GM19372 (cell line): Measurements from ENCODE around the gene TIMM50.
"Not testable (repeated sequence)": the region's sequence is repeated elsewhere in the genome, so short reads cannot be mapped to it uniquely, and the experiment has no call there.

ENCODE experiments used
- ATAC-seq: cut with Tn5 transposase; IDR thresholded peaks from one replicate; pipeline ENCODE4 v1.9.1; 2021; ENCODE audit warnings: mild to moderate bottlenecking, low read depth, moderate library complexity; ENCODE audit not compliant: unreplicated experiment

Gene TIMM50

GRCh38 chr19:39480337-39481228, at the start of gene TIMM50:
Gene TIMM50, plus strand, starts transcription at chr19:39480838. Its CDS starts 16 bp downstream, at chr19:39480854.
- ATAC-seq: peak; percentile 93

GRCh38 chr19:39432677-39433025, 48.0 kb upstream of the TIMM50 start:
- no peak for ATAC-seq

- ATAC-seq: no peak
These were observed 47.1 kb upstream of the TIMM50 start for GRCh38 chr19:39433480-39434079.

- no peak for ATAC-seq
These were observed 46.2 kb upstream of the TIMM50 start for GRCh38 chr19:39434123-39435076.

GRCh38 chr19:39435499-39436349, 44.9 kb upstream of the TIMM50 start, which contains the start of gene RPS16:
Gene RPS16, minus strand, starts transcription at chr19:39435949. Its CDS starts 54 bp downstream, at chr19:39435895.
- ATAC-seq: peak; percentile 84

GRCh38 chr19:39436350-39436716, 44.3 kb upstream of the TIMM50 start:
- no peak for ATAC-seq

- no peak for ATAC-seq
These were observed 42.2 kb upstream of the TIMM50 start for GRCh38 chr19:39438270-39438934.

- ATAC-seq: no peak
These were observed 35.9 kb upstream of the TIMM50 start for GRCh38 chr19:39444598-39445195.

- peak; percentile 87 for ATAC-seq
These were observed 35.2 kb upstream of the TIMM50 start, which contains the start of gene SUPT5H for GRCh38 chr19:39445196-39446111. Gene SUPT5H, plus strand, starts transcription at chr19:39445582. Its CDS starts 309 bp downstream, at chr19:39445891.

GRCh38 chr19:39446365-39447084, 34.1 kb upstream of the TIMM50 start:
- ATAC-seq: no peak

- ATAC-seq: no peak
These were observed 32.4 kb upstream of the TIMM50 start for GRCh38 chr19:39448271-39448670.

- ATAC-seq: no peak
These were observed 31.4 kb upstream of the TIMM50 start for GRCh38 chr19:39449116-39449797.

- not testable (repeated sequence) for ATAC-seq
These were observed 29.4 kb upstream of the TIMM50 start for GRCh38 chr19:39451257-39451656.

- ATAC-seq: no peak
These were observed 17.2 kb upstream of the TIMM50 start for GRCh38 chr19:39463403-39463802.

GRCh38 chr19:39465956-39466747, 14.5 kb upstream of the TIMM50 start:
- no peak for ATAC-seq

GRCh38 chr19:39467941-39468340, 12.7 kb upstream of the TIMM50 start:
- ATAC-seq: no peak
